Peyer's patch (tissue), 4 donors: ENCODE measurements around the gene KIF23.

ENCODE experiments used
- CTCF ChIP-seq, 6 experiments: fragments of 450-650 bp in 4 of 6; fragments of 200-600 bp in 2 of 6; sonication (generic) in 1 of 6; IDR thresholded peaks; one replicate each; pipeline ENCODE4 v1.5.1; 2017 to 2019; ENCODE audit warnings: antibody characterized with exemption in 6 of 6, mild to moderate bottlenecking in 3 of 6, moderate library complexity in 1 of 6
- POLR2A ChIP-seq, 2 donors: fragments of 450-650 bp; IDR thresholded peaks; one replicate each; pipeline ENCODE4 v1.5.1; 2017; ENCODE audit warnings: antibody characterized with exemption in 2 of 2, mild to moderate bottlenecking in 2 of 2, moderate library complexity in 2 of 2

- no peak for TF ChIP-seq POLR2A (IDR thresholded peaks at IDR 0.05)
- TF ChIP-seq CTCF (IDR thresholded peaks at IDR 0.05), result peak; percentile 51 to 82 (median 67)
Measured at GRCh38 chr15:69478259-69478781, 64.2 kb downstream of the KIF23 start.
